T-helper 2 cell treated with Interferon-gamma antibody and Interleukin-4, amounts not matched to agents 100 ng/mL and 5 ng/mL, for 36 hours (primary cell): Measurements from ENCODE around the gene ATP1A4. TPM values are rescaled to one million over a fixed set of nuclear protein-coding genes. Genes with fewer than 3 reads are reported as not detected.

ENCODE experiments used
- intact Hi-C: fragments of 100-400 bp; cut with micrococcal nuclease; formaldehyde crosslinking; loops from one replicate; pipeline ENCODE4 v1.15.1; 2023
- total RNA-seq: library from RNA; stranded (reverse); gene quantifications from 2 replicates; pipeline ENCODE4 v1.2.3, GENCODE V29; 2022

The ATP1A4 gene
- total RNA-seq, 1 donor from 2014 or later = not detected

GRCh38 chr1:160204526-160205241 lies 53.3 kb downstream of the ATP1A4 start:
- intact Hi-C loops = loop anchor here (1.0 to 5.0 kb wide), 2 partner anchors 107 to 139 kb away; partner anchors contain the start of genes COPA, IGSF8 and NCSTN

GRCh38 chr1:160205242-160206035 lies 54.0 kb downstream of the ATP1A4 start, which contains the start of gene PEA15:
Gene PEA15, plus strand, starts transcription at chr1:160205384. Its CDS starts 6,161 bp downstream, at chr1:160211545.
- intact Hi-C loops = loop anchor here (1.0 to 5.0 kb wide), 3 partner anchors 57 to 138 kb away; partner anchors contain the start of genes COPA, DCAF8, IGSF8 and NCSTN

GRCh38 chr1:160206036-160206389 lies 54.6 kb downstream of the ATP1A4 start:
- intact Hi-C loops = loop anchor here (2.0 to 5.0 kb wide), 2 partner anchors 57 to 109 kb away; partner anchors contain the start of genes DCAF8 and IGSF8

GRCh38 chr1:160206421-160207117 lies 55.2 kb downstream of the ATP1A4 start:
- intact Hi-C loops = loop anchor here (2.0 to 5.0 kb wide), 2 partner anchors 56 to 109 kb away; partner anchors contain the start of genes DCAF8 and IGSF8

- intact Hi-C loops = loop anchor here (2.0 to 5.0 kb wide), 2 partner anchors 56 to 110 kb away; partner anchors contain the start of genes DCAF8 and IGSF8
Measured at GRCh38 chr1:160207118-160207650, 55.8 kb downstream of the ATP1A4 start.

GRCh38 chr1:160207771-160208556 lies 56.6 kb downstream of the ATP1A4 start:
- intact Hi-C loops = loop anchor here (2.0 to 5.0 kb wide), 2 partner anchors 55 to 111 kb away; partner anchors contain the start of genes DCAF8 and IGSF8

GRCh38 chr1:160208557-160209320 lies 57.3 kb downstream of the ATP1A4 start:
- intact Hi-C loops = loop anchor here (5.0 kb wide), 1 partner anchor 111 kb away; the partner anchor contains the start of gene IGSF8

- intact Hi-C loops = loop anchor here (5.0 kb wide), 1 partner anchor 112 kb away; the partner anchor contains the start of gene IGSF8
Measured at GRCh38 chr1:160209321-160210046, 58.1 kb downstream of the ATP1A4 start.

- intact Hi-C loops = no loop called here
Measured at GRCh38 chr1:160210561-160210960, 59.2 kb downstream of the ATP1A4 start.

GRCh38 chr1:160211046-160211790 lies 59.8 kb downstream of the ATP1A4 start:
- intact Hi-C loops = no loop called here

- intact Hi-C loops = no loop called here
Measured at GRCh38 chr1:160214481-160215140, 63.2 kb downstream of the ATP1A4 start.

GRCh38 chr1:160216301-160216700 lies 64.9 kb downstream of the ATP1A4 start:
- intact Hi-C loops = no loop called here

- intact Hi-C loops = no loop called here
Measured at GRCh38 chr1:160217481-160218051, 66.2 kb downstream of the ATP1A4 start.

- intact Hi-C loops = no loop called here
Measured at GRCh38 chr1:160219062-160219929, 67.9 kb downstream of the ATP1A4 start.

GRCh38 chr1:160220301-160220700 lies 68.9 kb downstream of the ATP1A4 start:
- intact Hi-C loops = no loop called here

- intact Hi-C loops = no loop called here
Measured at GRCh38 chr1:160221089-160221488, 69.7 kb downstream of the ATP1A4 start.
